ENCODE results near the gene CCL14.

Gene CCL14

GRCh38 chr17:35972066-35972465 is 14.5 kb downstream of the CCL14 start:
- DNase-seq (ENCODE audit: low read depth) = no peak
- H3K4me3 ChIP-seq (ENCODE audit: low read depth, low read length) = no peak overlapping the region
- TF ChIP-seq POLR2A (IDR thresholded peaks at IDR 0.05; ENCODE audit: extremely low read depth, insufficient read length) = no peak
- TF ChIP-seq MYC (IDR thresholded peaks at IDR 0.05; ENCODE audit: low read depth, low read length) = no peak
- TF ChIP-seq, protein P1, sequence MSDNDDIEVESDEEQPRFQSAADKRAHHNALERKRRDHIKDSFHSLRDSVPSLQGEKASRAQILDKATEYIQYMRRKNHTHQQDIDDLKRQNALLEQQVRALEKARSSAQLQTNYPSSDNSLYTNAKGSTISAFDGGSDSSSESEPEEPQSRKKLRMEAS (IDR thresholded peaks at IDR 0.05; ENCODE audit: low read depth, low read length) = no peak
- TF ChIP-seq, protein P2, sequence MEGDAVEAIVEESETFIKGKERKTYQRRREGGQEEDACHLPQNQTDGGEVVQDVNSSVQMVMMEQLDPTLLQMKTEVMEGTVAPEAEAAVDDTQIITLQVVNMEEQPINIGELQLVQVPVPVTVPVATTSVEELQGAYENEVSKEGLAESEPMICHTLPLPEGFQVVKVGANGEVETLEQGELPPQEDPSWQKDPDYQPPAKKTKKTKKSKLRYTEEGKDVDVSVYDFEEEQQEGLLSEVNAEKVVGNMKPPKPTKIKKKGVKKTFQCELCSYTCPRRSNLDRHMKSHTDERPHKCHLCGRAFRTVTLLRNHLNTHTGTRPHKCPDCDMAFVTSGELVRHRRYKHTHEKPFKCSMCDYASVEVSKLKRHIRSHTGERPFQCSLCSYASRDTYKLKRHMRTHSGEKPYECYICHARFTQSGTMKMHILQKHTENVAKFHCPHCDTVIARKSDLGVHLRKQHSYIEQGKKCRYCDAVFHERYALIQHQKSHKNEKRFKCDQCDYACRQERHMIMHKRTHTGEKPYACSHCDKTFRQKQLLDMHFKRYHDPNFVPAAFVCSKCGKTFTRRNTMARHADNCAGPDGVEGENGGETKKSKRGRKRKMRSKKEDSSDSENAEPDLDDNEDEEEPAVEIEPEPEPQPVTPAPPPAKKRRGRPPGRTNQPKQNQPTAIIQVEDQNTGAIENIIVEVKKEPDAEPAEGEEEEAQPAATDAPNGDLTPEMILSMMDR (IDR thresholded peaks at IDR 0.05; ENCODE audit: low read depth, low read length) = no peak

- TF ChIP-seq, protein P1 (IDR thresholded peaks at IDR 0.05; ENCODE audit: low read depth, low read length) = no peak
- TF ChIP-seq, protein P2 (IDR thresholded peaks at IDR 0.05; ENCODE audit: low read depth, low read length) = peak; percentile 75
Measured at GRCh38 chr17:35969558-35970380, 16.8 kb downstream of the CCL14 start.

DNA sequence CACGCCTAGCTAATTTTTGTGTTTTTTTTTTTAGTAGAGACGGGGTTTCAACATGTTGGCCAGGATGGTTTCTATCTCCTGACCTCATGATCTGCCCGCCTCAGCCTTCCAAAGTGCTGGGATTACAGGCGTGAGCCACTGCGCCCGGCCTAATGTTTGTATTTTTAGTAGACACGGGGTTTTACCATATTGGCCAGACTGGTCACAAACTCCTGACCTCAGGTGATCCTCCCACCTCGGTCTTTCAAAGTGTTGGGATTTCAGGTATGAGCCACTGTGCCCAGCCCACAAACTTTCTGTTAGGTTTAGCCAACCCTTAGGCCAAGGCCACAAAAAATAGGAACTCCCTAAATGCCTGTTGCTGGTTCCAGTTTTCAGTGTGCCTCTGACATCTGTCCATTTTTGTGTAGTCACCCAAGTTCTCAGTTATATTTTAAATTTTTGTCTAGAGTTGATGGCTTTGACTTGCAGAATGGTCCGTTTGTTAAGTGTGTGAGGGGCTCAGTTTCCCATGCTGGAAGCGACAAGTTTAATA is 17.9 kb downstream of the CCL14 start:
- no peak for TF ChIP-seq POLR2A (IDR thresholded peaks at IDR 0.05; ENCODE audit: extremely low read depth, insufficient read length)
- TF ChIP-seq, protein P1 (IDR thresholded peaks at IDR 0.05; ENCODE audit: low read depth, low read length) = no peak
- TF ChIP-seq, protein P2 (IDR thresholded peaks at IDR 0.05; ENCODE audit: low read depth, low read length) = no peak
- no peak for TF ChIP-seq MYC (IDR thresholded peaks at IDR 0.05; ENCODE audit: low read depth, low read length)
- peak; percentile 23 for DNase-seq (ENCODE audit: low read depth)
- H3K4me3 ChIP-seq (ENCODE audit: low read depth, low read length) = no peak overlapping the region

More at GRCh38 chr17:35969558-35970380, 16.8 kb downstream of the CCL14 start:
- DNase-seq (ENCODE audit: low read depth) = peak; percentile 87
- no peak overlapping the region for H3K4me3 ChIP-seq (ENCODE audit: low read depth, low read length)

GRCh38 chr17:35965272-35965671 is 21.3 kb downstream of the CCL14 start:
- no peak for DNase-seq (ENCODE audit: low read depth)
- TF ChIP-seq, protein P1 (IDR thresholded peaks at IDR 0.05; ENCODE audit: low read depth, low read length) = no peak
- TF ChIP-seq MYC (IDR thresholded peaks at IDR 0.05; ENCODE audit: low read depth, low read length) (no peak), POLR2A (IDR thresholded peaks at IDR 0.05; ENCODE audit: extremely low read depth, insufficient read length) (no peak)
- TF ChIP-seq, protein P2 (IDR thresholded peaks at IDR 0.05; ENCODE audit: low read depth, low read length) = no peak
- H3K4me3 ChIP-seq (ENCODE audit: low read depth, low read length) = no peak overlapping the region

GRCh38 chr17:35963663-35964062 is 22.9 kb downstream of the CCL14 start:
- H3K4me3 ChIP-seq (ENCODE audit: low read depth, low read length) = no peak overlapping the region
- TF ChIP-seq, protein P1 (IDR thresholded peaks at IDR 0.05; ENCODE audit: low read depth, low read length) = no peak
- TF ChIP-seq, protein P2 (IDR thresholded peaks at IDR 0.05; ENCODE audit: low read depth, low read length) = no peak
- TF ChIP-seq MYC (IDR thresholded peaks at IDR 0.05; ENCODE audit: low read depth, low read length) (no peak), POLR2A (IDR thresholded peaks at IDR 0.05; ENCODE audit: extremely low read depth, insufficient read length) (no peak)
- DNase-seq (ENCODE audit: low read depth) = no peak

All from NB4 (cell line).